ENCODE data around the gene ANKRD63.

DNA sequence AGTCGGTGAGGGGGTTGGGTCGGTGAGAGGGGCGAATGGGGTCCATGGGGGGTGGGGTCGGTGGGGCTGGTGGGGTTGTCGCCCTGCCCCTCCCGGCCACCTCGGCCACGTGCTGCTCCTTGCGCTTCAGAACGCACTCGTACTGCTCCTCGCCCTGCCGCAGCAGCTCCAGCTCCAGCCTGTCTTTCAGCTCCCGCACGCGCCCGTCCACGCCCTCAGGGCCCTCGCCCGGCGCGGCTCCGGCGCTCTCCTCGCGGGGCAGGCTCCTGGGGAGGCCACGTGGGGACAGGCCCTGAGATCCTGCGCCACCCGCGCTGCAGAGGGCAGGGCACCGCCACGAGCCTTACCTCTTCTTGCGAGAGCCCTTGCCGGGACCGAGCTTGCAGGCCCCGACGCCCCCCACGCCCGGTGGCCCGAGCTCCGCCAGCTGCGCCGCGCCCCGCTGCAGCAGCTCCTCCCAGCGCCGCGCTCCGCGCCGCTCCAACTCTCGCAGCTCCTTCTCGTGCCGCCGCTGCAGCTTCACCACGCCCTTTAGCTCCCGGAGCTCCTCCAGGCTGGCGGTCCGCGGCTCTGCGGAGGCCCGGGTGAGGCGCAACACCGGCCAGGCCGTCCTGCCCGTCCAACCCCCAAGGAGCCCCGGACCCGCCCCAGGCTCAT is 8.2 kb upstream of the ANKRD63 start:
- TF ChIP-seq, protein P1, sequence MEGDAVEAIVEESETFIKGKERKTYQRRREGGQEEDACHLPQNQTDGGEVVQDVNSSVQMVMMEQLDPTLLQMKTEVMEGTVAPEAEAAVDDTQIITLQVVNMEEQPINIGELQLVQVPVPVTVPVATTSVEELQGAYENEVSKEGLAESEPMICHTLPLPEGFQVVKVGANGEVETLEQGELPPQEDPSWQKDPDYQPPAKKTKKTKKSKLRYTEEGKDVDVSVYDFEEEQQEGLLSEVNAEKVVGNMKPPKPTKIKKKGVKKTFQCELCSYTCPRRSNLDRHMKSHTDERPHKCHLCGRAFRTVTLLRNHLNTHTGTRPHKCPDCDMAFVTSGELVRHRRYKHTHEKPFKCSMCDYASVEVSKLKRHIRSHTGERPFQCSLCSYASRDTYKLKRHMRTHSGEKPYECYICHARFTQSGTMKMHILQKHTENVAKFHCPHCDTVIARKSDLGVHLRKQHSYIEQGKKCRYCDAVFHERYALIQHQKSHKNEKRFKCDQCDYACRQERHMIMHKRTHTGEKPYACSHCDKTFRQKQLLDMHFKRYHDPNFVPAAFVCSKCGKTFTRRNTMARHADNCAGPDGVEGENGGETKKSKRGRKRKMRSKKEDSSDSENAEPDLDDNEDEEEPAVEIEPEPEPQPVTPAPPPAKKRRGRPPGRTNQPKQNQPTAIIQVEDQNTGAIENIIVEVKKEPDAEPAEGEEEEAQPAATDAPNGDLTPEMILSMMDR (conservative IDR thresholded peaks at IDR 0.05; ENCODE audit: low read depth, low read length): no peak
- TF ChIP-seq EZH2 (IDR thresholded peaks at IDR 0.05; ENCODE audit: borderline replicate concordance, low read depth, low read length, poor library complexity, severe bottlenecking): no peak

Measured in A673 (cell line).